Coronary artery (tissue), 2 donors: Measurements from ENCODE around the gene NFX1.
"Not testable (repeated sequence)": the region's sequence is repeated elsewhere in the genome, so short reads cannot be mapped to it uniquely, and the experiment has no call there.

Experiments
- DNase-seq: peaks from one replicate; pipeline ENCODE4 v3.0.0-alpha.2; 2017; ENCODE audit warnings: low spot score
- H3K27ac ChIP-seq, 2 donors: fragments of 200-600 bp; sonication (generic); one replicate each; pipeline ENCODE4 v1.5.1; 2016 to 2019
- H3K4me3 ChIP-seq: fragments of 200-600 bp; sonication (generic); 2 replicates; pipeline ENCODE4 v1.5.1; 2016; ENCODE audit warnings: mild to moderate bottlenecking, moderate library complexity
- TF ChIP-seq, protein P1 (sequence below): fragments of 200-600 bp; sonication (generic); IDR thresholded peaks from one replicate; pipeline ENCODE4 v1.5.1; 2019; ENCODE audit warnings: antibody characterized with exemption

NFX1 gene

DNA sequence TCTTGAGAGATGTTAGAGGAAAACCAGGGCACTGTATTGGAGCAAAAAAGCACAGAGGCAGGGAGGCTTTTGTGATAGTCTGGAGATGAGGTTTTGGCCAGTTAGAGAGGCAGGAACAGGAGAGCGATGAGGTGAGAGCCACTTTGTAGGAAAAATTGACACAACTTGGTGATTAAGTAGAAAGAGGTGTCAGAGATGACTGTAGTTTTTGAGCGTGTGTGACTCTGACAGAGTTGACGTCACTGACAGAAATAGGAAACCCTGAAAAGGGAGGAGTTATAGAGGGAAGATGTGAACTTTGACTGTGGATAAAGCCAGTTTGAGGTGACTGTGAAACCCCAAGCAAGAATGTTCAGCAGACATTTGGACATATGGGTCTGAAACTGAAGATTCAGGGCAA, 15.7 kb downstream of the NFX1 start:
- no peak overlapping the region for H3K27ac ChIP-seq
- no peak for DNase-seq
- TF ChIP-seq, protein P1, sequence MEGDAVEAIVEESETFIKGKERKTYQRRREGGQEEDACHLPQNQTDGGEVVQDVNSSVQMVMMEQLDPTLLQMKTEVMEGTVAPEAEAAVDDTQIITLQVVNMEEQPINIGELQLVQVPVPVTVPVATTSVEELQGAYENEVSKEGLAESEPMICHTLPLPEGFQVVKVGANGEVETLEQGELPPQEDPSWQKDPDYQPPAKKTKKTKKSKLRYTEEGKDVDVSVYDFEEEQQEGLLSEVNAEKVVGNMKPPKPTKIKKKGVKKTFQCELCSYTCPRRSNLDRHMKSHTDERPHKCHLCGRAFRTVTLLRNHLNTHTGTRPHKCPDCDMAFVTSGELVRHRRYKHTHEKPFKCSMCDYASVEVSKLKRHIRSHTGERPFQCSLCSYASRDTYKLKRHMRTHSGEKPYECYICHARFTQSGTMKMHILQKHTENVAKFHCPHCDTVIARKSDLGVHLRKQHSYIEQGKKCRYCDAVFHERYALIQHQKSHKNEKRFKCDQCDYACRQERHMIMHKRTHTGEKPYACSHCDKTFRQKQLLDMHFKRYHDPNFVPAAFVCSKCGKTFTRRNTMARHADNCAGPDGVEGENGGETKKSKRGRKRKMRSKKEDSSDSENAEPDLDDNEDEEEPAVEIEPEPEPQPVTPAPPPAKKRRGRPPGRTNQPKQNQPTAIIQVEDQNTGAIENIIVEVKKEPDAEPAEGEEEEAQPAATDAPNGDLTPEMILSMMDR, result no peak
- H3K4me3 ChIP-seq, result no peak overlapping the region

GRCh38 chr9:33307067-33307466, 16.8 kb downstream of the NFX1 start:
- no peak overlapping the region for H3K4me3 ChIP-seq
- no peak for DNase-seq
- TF ChIP-seq, protein P1, result no peak
- H3K27ac ChIP-seq, result no peak overlapping the region

DNA sequence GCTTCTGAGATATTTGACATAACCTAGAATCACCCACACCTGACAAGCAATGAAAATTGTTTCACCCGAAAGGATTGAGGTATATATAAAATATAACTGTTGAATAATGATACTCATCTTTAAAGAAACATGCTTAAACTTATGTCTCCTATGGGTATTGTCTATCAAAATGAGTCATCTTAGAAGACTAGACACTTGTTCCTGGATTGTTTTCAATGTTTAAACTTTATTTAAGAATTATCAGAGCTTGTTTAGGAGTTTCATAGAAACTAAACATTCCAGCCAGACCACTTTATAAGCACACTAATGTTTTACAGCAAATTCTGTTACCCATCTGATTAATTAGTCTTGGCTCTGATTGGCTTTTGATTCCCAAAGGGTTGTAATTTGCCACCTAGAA, 19.6 kb downstream of the NFX1 start:
- Histone ChIP-seq H3K27ac (no peak overlapping the region), H3K4me3 (no peak overlapping the region)
- no peak for DNase-seq
- TF ChIP-seq, protein P1, result no peak

DNA sequence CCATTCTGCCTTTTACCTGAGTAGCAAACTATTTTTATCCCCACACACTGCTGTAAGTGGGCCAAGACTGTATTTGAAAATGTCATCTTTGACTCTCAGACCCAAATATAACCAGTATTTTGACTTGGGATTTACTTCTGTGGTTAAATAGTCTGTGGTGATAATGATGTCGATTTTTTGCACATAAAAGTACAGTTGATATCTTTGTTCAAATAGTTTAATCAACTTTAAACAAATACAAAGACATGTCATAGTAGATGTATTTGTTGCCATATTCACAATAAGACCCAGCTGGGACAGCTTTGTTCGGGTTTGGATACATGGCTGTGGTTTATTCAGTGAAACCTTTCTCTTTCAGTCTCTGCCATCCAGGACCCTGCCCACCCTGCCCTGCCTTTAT, 20.4 kb downstream of the NFX1 start:
- TF ChIP-seq, protein P1, result no peak
- Histone ChIP-seq H3K27ac (no peak overlapping the region), H3K4me3 (no peak overlapping the region)
- no peak for DNase-seq

GRCh38 chr9:33311953-33312352, 21.6 kb downstream of the NFX1 start:
- TF ChIP-seq, protein P1, result no peak
- H3K27ac ChIP-seq, result no peak overlapping the region
- no peak overlapping the region for H3K4me3 ChIP-seq
- no peak for DNase-seq

- DNase-seq, result no peak
- TF ChIP-seq, protein P1, result no peak
- Histone ChIP-seq H3K4me3 (no peak overlapping the region), H3K27ac (no peak overlapping the region)
These were observed 25.1 kb downstream of the NFX1 start for GRCh38 chr9:33315371-33315770.

- DNase-seq, H3K4me3 ChIP-seq, H3K27ac ChIP-seq: not testable (repeated sequence)
These were observed 26.8 kb downstream of the NFX1 start for GRCh38 chr9:33317136-33317535.

DNA sequence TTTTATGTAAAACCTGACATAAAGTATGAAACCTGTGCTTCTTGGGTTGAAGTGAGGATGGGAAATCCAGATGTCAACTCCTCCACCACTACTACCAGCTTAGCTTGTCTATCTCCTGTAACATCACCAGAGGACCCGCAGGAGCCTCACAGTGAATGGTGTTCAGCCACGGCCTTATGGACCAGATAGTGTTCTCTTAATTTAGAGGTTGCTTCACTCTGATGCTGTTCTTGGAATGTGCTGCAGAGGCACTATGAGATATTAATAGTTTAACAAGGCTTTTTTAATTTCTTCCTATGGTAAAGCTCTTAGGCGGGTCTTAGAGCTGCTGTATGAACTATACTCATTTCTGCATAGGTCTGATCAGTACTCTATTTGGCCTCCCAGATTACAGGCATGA, 27.9 kb downstream of the NFX1 start:
- Histone ChIP-seq H3K4me3 (no peak overlapping the region), H3K27ac (no peak overlapping the region)
- DNase-seq, result no peak
- TF ChIP-seq, protein P1, result no peak
